AG04449 (cell line): ENCODE measurements around the gene TRABD2B.

ENCODE experiments used
- CTCF ChIA-PET: fragments of 350-600 bp; formaldehyde crosslinking; extraction: SDS; loops from one replicate; lab custom pipeline; 2021; ENCODE audit warnings: antibody characterized with exemption; lab: Yijun Ruan, JAX
- POLR2A ChIA-PET: fragments of 400-600, 350-600 bp; formaldehyde crosslinking; extraction: SDS; loops from one replicate; lab custom pipeline; 2020; ENCODE audit warnings: antibody characterized with exemption, inconsistent platforms; lab: Yijun Ruan, JAX
- DNase-seq: peaks from one replicate; pipeline ENCODE4 v3.0.0-alpha.2; 2010; ENCODE audit warnings: low read depth, low spot score
- H3K4me3 ChIP-seq: 2 replicates; pipeline ENCODE4 v1.5.1; 2011; ENCODE audit warnings: low read depth, mild to moderate bottlenecking, control low read depth, low read length
- TF ChIP-seq, protein P1 (sequence below): IDR thresholded peaks from one replicate; pipeline ENCODE4 v1.5.1; 2011; ENCODE audit warnings: mild to moderate bottlenecking, moderate library complexity, low read length, control low read depth, inconsistent platforms; ENCODE audit not compliant: insufficient read depth; ENCODE audit errors: missing control alignments

The TRABD2B gene

DNA sequence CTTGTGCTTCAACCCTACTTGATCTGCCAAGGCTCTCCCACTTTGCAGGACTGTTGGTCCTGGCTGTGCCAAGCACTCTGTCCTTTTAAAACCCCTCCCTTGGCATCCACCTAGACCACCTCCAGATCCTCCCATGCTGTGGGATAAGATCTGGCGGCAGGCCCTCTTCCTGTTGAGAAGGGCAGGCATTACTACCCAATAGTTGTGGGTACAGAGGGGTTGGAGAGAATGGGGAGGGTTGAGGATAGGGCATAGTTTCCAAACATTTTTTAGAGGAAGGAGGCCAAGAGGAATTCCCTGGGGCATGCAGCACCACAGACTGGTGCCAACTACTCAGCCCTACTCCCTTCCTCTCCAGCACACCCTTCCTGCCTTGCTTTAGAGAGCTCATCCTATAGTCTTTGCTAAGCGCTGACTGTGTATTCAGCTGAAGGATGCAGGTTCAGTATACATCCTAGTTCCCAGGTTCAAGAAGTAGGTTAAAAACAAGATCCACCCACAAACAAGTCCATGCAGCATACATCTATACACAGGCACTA, 70.7 kb downstream of the TRABD2B start:
- no peak overlapping the region for H3K4me3 ChIP-seq
- ChIA-PET CTCF (no interaction called here), POLR2A (no interaction called here)
- no peak for DNase-seq
- TF ChIP-seq, protein P1, sequence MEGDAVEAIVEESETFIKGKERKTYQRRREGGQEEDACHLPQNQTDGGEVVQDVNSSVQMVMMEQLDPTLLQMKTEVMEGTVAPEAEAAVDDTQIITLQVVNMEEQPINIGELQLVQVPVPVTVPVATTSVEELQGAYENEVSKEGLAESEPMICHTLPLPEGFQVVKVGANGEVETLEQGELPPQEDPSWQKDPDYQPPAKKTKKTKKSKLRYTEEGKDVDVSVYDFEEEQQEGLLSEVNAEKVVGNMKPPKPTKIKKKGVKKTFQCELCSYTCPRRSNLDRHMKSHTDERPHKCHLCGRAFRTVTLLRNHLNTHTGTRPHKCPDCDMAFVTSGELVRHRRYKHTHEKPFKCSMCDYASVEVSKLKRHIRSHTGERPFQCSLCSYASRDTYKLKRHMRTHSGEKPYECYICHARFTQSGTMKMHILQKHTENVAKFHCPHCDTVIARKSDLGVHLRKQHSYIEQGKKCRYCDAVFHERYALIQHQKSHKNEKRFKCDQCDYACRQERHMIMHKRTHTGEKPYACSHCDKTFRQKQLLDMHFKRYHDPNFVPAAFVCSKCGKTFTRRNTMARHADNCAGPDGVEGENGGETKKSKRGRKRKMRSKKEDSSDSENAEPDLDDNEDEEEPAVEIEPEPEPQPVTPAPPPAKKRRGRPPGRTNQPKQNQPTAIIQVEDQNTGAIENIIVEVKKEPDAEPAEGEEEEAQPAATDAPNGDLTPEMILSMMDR: no peak

- H3K4me3 ChIP-seq: no peak overlapping the region
- POLR2A ChIA-PET: no interaction called here
- CTCF ChIA-PET: no interaction called here
- TF ChIP-seq, protein P1: no peak
- no peak for DNase-seq
Observed at GRCh38 chr1:47924270-47925048, 72.7 kb downstream of the TRABD2B start.

DNA sequence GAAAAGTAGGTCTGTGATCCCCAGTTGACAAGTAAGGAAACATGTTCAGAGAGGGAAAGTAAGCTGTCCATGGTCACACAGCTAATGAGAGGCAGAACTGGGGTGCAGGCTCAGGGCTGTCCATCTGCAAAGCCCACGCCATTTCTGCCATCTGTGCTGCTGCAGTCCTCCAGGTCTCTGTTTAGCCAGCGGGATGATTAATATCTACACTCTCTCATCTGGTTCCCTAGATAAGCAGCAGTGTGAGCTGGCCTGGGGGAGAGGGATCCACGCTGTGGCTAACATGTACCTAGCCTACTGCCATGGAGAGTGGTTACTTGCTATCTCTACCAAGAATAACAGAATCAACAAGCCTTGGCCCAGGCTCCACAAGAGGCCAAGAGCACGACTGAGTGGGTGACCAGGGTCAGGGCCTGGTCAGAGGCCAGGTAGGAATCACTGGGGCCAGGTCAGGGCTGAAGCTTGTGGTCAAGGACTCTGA, 75.2 kb downstream of the TRABD2B start:
- ChIA-PET POLR2A (no interaction called here), CTCF (no interaction called here)
- no peak overlapping the region for H3K4me3 ChIP-seq
- DNase-seq: no peak
- TF ChIP-seq, protein P1: no peak

DNA sequence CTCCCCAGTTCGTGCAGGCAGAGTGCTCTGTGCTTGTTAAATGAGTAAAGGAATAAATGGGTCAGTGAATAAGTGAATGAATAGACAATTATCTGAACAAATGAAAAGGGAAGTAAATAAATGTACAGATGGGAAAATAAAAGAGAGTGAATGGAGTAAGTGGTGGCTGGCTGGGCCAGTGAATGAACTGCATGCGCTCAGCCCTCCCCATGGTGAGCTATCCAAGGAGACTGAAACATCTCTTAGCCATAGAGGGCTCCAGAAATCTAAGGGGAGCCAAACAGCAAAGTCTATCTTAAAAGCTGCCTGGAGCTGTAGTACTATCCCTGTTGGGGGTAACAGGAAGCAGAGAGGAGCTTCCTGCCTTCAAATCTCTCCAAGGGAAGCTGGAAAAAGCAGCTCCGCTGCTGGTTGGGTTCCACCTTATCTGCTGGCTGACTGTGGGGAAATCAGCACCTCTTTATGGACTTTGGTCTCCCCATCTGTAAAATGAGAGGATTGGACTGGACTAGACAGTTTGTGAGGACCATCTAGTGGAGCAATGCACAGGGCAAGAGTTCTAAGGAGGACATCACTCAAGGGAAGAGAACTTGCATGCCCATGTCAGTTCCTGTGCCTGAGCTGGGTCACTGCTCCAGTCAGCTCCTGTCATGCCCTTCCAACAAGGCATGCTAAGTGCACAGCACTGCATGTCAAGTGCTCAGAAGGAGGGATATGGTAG, 77.9 kb downstream of the TRABD2B start:
- TF ChIP-seq, protein P1: no peak
- ChIA-PET POLR2A (no interaction called here), CTCF (no interaction called here)
- no peak overlapping the region for H3K4me3 ChIP-seq
- DNase-seq: no peak

GRCh38 chr1:47918257-47918867, 78.8 kb downstream of the TRABD2B start:
- DNase-seq: no peak
- TF ChIP-seq, protein P1: no peak
- H3K4me3 ChIP-seq: no peak overlapping the region
- CTCF ChIA-PET: no interaction called here
- POLR2A ChIA-PET: no interaction called here

DNA sequence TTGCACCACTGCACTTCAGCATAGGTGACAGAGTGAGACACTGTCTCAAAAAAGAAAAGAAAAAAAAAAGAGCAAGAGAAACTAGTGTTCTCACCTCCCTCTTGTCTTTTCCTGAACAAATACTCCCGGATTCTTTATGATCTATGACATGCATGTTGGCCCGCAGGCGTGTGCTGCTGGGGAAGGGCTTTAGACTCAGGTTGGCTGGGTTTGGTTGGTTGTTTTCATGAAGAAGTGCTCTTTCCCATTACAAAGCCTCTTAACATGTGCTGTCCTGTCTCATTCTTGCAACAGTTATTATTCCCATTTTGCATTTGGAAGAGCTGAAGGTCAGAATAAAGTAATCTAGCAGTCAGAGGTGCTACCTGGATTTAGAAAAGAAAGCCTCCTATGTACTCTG, 79.5 kb downstream of the TRABD2B start:
- no peak overlapping the region for H3K4me3 ChIP-seq
- ChIA-PET CTCF (no interaction called here), POLR2A (no interaction called here)
- TF ChIP-seq, protein P1: no peak
- DNase-seq: no peak
